ENCODE measurements around the gene STAT3.
"Not testable (repeated sequence)": the region's sequence is repeated elsewhere in the genome, so short reads cannot be mapped to it uniquely, and the experiment has no call there.

The STAT3 gene

DNA sequence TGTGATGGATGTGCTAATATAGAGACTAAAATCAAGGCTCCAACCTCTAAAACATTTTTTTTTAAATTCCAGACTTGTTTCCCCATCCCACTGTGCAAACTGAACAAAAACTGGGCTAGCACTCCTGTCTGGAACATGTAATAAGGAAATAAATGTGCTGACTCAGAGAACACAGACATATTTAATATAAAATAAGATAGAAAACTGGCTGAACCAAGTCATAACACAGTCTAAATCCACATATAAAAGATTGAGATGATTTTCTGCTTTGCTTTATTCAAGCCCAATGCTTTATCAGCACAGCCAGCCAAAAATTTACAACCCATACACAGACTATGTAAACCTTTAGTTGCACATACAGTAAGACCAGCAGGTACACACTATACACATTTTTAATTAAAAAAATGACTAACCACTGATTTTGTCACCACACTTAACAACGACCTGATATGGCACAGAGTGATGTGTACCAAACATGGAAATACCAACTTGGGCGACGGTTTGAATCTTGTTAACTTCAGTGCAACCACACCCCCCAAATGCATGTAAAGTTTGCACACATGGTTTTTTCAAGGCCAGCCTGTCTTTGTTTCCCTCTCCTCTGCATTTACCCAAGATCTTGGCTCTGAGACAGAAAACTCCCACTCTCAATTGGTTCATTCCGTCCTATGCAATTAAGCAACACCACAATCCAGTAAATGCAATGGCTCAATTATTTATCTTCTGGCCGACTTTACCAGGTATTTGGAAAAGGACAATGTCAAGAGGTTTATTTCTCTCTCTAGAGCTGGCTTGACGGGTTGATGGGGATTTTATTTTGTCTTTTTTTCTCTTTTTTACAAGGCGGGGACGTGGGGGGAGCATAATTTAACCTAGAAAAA, 1.2 kb downstream of the STAT3 start:
- DNase-seq (ENCODE audit: low read depth, low spot score): no peak

DNA sequence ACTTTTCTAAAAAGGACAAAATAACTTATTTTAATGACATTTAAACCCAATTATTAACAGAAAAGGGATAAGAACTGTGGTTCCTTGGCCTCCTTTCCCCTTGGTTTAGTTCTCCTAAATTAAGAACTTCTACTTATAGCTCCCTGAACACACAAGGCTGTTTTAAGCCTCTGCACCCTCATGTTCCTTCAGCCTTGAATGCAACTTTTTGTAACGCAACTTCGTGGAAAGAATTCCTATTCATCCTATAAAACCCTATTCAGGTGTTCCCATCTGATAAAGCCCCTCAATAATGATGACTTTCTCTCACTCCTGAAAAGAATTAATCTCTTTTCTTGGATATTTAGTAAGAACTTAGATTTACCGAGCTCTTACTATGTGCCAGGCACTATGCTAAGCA, 6.3 kb downstream of the STAT3 start:
- no peak for DNase-seq (ENCODE audit: low read depth, low spot score)

DNA sequence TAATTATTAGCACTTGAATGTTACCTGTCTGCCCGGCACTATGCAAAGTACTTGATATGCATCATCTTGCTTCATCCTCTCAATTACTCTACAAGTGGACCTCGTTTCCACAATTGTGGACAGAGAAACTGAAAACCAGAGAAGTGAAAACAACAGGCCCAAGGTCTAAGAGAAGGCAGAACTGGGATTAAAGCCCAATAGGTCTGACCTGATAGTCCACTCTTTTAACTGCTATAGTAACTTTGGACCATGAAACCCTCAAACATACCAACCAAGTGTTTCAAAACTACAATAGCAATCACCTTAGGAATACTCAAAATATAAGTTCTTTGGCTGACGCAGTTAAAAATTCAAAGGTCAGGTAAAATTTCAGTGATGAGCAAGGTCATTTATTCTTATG, 7.3 kb downstream of the STAT3 start:
- DNase-seq (ENCODE audit: low read depth, low spot score): no peak

DNA sequence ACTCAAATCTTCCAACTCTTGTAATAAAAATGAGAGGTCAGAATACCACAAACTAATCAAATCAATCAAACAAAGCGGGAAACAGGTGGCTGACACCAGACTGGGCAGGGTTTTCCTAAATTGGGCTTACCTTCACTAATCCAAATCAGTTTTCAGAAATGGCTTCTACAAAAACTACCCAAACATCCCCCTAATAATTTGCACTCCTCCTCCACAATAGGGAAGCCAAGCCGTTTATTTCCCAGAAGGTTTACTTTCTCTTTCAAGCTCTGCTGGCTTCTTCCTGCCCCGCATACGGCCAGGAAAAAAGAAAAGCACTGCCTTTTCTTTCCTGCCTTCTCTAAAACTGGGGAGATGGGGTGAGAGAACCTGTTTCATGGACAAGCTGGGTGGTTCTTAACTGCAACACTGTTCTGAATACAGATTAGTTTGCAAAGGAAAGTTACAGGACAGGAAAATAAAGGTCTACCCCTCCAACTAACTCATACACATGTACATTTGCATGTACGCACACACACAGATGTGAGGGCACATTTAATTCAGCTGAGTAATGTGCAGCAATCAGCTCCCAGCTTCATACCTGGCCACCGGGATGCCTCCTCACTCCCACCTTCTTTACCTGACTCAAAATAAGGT, 9.2 kb downstream of the STAT3 start:
- no peak for DNase-seq (ENCODE audit: low read depth, low spot score)

DNA sequence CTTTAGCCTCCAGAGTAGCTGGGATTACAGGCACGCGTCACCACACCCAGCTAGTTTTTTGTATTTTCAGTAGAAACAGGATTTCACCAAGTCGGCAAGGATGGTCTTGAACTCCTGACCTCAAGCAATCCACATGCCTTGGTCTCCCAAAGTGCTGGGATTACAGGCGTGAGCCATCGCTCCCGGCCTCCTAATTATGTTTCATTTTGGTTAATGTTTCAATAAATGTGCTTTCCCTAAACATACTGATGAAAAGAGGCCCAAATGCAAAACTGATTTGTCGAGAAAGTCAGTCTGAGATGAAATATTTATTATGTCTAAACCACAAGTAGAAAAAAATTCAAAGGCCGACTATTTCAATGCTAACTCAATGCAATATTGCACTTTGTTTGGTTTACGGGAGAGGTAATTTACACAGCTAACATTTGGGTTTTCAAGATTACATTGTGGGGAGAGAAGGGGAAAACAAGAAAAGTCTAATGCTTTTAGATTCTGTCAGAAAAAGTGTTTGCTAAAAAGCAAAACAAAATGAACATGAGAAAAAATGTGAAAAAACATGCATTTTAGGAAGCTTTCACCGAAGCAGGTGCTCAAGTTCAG, 9.8 kb downstream of the STAT3 start:
- DNase-seq (ENCODE audit: low read depth, low spot score): no peak

DNA sequence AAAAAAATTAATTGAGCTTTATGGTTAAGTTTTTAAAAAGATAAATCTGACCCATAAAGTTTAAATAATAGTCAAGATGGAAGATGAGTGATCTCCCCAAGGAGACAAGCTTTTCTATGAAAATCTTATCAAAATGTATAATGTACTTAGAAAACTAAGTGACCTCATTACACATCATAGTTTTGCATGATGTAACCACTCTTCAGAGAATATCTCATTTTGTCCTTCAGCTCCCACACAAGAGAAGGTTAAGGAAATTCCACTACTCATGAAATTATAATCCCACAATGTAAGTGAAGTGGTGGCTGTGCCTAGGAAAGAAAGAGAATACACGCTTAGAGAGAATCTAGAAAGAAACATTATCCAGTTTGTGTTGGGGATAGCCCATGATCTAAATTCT, 14.3 kb downstream of the STAT3 start:
- no peak for DNase-seq (ENCODE audit: low read depth, low spot score)

DNA sequence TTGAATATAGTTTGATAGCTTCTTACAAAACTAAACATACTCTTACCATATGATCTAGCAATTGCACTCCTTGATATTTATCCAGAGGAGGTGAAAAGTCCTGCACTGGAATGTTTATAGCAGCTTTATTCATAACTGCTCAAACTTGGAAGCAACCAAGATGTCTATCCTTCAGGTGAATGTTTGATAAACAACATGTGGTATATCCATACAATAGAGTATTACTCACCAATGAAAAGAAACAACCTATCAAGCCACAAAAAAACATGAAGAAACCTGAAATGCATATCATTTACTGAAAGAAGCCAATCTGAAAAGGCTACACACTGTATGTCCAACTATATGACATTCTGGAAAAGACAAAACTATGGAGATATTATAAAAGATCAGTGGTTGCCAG, 16.1 kb downstream of the STAT3 start:
- no peak for DNase-seq (ENCODE audit: low read depth, low spot score)

DNA sequence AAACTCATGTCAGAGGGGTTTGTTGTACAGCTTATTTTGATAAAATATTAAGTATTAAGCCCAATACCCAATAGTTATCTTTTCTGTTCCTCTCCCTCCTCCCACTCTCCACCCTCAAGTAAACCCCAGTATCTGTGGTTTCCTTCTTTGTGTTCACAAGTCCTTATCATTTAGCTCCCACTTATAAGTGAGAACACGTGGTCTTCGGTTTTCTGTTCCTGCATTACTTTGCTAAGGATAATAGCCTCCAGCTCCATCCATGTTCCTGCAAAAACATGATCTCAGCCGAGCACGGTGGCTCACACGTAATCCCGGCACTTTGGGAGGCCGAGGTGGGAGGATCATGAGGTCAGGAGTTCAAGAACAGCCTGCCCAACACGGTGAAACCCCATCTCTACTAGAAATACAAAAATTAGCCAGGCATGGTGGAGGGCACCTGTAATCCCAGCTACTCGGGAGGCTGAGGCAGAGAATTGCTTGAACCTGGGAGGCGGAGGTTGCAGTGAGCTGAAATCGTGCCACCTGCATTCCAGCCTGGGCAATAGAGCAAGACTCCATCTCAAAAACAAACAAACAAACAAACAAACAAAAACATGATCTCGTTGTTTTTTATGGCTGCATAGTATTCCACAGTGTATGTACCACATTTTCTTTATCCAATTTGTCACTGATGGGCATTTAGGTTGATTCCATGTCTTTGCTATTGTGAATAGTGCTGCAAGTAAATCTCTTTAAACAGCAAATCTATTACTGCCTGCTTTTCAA, 19.3 kb downstream of the STAT3 start:
- DNase-seq (ENCODE audit: low read depth, low spot score): not testable (repeated sequence)

DNA sequence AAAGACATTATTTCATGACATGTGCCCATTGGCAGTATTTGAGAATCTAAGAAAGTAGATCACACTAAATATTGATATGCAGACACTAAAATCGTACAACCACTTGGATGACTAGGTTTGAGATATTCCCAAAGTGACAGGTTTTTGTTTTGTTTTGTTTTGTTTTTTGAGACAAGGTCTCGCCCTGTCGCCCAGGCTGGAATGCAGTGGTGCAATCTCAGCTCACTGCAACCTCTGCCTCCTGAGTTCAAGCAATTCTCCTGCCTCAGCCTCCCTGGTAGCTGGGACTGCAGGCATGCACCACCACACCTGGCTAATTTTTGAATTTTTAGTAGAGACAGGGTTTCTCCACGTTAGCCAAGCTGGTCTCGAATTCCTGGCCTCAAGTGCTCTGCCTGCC, 19.9 kb downstream of the STAT3 start:
- DNase-seq (ENCODE audit: low read depth, low spot score): not testable (repeated sequence)

DNA sequence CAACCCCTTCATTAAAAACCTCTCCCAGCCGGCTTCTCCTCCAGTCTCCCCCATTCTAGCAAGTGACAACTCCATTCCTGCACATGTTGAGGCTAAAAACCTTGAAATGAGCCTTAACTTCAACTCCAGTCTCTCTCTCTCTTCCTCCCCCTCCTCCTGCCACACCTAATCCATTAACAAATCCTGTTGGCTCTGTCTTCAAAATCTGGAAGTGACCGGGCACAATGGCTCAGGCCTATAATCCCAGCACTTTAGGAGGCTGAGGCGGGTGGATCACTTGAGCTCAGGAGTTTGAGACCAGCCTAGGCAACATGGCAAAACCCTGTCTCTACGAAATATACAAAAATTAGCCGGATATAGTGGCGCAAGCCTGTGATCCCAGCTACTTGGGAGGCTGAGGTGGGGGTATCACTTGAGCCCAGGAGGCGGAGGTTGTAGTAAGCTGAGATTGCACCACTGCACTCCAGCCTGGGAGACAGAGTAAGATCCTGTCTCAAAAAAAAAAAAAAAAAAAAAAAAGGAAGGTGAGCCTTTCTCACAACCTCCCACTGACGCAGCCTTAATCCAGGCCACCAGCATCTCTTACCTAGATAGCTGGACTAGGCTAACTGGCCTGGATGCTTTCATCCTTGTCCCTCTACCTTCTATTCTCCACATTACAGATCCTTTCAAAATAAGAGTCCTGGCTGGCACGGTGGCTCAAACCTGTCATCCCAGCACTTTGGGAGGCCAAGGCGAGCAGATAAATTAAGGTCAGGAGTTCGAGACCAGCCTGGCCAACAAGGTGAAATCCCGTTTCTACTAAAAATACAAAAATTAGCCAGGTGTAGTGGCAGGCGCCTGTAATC, 21.8 kb downstream of the STAT3 start:
- not testable (repeated sequence) for DNase-seq (ENCODE audit: low read depth, low spot score)

DNA sequence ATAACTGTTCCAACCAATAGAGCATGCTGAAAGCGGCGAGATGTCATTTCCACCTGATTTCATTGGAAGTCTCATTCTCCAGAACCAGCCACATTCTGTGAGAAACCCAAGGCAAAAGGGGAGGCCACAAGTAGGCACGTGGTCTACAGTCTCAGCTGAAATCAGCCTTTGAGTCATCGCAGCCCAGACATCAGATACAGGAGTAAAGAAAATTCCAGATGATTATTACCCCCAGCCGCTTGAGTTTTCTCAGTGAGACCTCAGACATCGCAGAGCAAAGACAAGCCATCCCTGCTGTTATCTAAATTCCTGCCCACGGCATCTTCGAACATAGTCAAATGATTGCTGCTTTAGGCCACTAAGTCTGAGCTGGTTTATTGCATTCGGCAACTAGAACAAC, 23.1 kb downstream of the STAT3 start:
- DNase-seq (ENCODE audit: low read depth, low spot score): no peak

DNA sequence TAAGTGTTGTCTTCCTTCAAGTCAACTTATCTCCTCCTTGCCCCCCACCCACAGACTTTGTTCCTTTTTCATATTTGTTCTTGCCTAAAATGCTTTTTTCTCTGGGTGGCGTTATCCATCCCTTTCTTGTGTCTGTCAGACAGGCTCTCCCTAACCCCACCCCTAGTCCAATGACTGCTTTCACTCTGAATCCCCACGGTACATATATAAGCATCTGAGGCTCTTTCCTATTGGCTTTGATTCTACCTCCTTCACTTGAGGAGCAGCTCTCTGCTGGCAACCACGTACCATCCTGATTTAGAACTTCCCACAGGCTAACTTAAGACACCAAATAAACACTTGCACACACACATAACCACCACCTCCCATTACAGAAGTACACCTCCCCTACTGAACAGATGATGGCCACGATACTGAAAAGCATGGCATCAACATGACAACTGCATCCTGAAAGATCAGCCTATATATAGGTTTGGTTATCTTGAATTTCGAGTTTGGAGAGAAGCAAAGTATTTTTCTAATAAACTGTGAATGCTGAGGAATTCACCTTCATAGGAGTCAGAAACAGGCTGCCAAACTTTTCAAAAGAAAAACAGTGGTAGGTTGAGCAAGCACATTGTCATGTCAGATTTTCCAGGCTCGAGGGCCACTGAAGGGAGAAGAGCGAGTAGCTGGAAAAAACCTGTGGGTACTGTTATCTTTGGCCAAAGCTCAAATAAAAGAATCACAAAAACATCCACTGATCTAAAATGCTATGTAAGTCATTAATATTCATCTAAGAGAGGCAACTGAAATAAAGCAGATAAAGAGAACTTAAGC, 24.3 kb downstream of the STAT3 start:
- DNase-seq (ENCODE audit: low read depth, low spot score): no peak

DNA sequence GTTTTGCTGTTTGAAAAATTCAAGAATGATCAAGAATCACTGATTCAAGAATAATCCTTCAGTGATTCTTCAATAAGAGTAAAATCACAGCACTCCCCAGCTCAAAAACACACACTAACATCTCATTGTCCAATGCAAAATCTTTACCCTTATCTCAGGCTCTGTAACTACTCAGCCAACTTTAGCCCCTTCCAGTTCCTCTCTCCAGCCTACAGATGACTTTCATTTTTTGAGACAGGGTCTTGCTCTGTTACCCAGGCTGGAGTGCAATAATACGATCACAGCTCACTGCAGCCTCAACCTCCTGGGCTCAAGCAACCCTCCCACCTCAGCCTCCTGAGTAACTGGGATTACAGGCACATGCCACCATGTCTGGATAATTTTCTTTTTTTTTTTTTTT, 25.0 kb downstream of the STAT3 start:
- no peak for DNase-seq (ENCODE audit: low read depth, low spot score)

DNA sequence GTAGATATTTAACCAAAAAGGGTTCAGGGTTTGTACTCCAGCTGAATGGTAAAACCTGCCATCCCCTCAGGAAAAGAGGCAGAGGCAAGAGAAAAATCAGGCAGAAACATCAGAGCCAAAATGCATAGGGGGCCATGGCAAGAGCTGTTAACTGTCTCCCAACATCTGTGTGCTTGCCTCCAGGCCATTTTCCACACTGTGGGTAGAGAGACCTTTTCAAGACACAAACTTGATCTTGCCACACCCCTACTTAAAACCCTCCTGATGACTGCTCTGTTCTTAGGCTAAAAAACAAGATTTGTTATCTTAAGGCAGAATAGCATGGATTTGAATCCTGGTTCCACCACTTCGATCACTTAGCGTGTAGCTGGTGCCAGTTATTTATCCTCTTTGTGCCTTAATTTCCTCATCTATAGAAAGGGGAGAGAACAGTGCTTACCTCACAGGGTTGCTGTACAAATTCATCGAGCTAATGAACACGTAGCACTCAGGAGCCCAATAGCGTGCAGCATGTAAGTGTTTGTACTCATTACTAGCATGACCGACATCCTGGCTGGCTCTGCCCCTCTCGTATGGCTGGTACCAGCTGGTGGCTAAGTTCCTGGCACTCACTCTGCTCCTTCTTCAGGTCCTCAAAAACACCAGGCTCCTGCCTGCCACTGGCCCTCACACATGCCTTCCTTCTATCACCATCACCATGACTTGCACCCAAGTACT, 25.8 kb downstream of the STAT3 start:
- DNase-seq (ENCODE audit: low read depth, low spot score): no peak

DNA sequence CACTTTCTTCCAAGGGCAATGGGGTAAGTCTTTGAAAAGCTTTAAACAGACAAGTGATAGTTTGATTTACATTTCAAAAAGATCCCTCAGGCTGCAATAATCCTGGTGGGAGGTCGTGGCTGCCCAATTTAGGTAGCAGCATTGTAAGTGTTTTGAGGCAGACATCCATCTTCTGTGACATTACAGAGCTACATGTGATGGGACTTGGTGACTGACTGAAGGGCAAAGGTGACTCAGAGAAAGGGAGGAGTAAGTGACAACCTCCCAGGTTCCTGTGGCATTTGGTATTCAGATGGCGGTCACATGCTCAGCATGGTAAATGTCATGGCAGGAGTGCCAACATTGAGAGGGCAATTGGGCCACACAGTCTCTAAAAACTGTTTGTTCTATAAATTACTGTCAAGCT, 26.5 kb downstream of the STAT3 start:
- DNase-seq (ENCODE audit: low read depth, low spot score): no peak

DNA sequence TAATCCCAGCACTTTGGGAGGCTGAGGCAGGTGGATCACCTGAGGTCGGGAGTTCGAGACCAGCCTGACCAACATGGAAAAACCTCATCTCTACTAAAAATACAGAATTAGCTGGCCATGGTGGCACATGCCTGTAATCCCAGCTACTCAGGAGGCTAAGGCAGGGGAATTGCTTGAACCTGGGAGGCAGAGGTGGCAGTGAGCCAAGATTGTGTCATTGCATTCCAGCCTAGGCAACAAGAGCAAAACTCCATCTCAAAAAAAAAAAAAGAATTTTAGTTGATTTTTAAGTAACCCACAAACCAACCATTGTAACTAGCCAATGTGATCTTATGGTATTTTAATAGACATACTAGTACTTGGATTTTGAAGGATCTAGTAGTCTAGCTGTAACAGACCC, 27.9 kb downstream of the STAT3 start:
- DNase-seq (ENCODE audit: low read depth, low spot score): not testable (repeated sequence)

DNA sequence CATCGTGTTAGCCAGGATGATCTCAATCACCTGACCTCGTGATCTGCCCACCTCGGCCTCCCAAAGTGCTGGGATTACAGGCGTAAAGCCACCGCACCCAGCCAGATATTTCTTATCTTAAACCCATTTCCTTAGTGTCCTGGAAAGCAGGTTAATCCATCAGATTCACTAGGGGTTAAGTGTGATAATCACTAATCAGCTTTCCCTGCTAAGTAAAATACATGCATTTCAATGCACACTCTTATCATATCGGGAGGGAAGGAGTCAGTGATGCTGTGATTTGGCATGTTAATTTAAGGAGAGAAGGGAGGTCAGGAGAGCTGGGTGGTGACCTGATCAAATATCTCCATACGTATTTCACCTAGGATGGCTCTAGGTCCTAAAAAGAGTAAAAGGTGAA, 29.1 kb downstream of the STAT3 start:
- no peak for DNase-seq (ENCODE audit: low read depth, low spot score)

DNA sequence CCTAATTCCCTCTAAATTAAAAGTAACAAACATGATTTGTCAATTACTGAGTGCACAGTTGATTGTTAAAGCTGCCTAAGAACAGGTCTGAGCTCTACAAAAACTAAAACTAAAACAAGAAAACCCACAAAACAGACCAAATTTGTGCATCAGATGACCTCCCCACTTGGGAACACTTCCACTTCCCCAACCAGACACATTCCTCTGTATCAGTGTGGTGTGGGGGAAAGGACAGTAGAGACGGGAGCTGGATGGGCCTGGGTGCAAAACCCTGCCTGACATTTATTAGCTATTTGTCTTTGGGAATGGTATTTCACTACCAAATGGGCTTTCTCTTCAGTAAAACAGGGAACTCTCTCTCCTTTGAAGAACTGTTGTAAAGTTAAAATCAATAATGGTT, 29.8 kb downstream of the STAT3 start:
- no peak for DNase-seq (ENCODE audit: low read depth, low spot score)

DNA sequence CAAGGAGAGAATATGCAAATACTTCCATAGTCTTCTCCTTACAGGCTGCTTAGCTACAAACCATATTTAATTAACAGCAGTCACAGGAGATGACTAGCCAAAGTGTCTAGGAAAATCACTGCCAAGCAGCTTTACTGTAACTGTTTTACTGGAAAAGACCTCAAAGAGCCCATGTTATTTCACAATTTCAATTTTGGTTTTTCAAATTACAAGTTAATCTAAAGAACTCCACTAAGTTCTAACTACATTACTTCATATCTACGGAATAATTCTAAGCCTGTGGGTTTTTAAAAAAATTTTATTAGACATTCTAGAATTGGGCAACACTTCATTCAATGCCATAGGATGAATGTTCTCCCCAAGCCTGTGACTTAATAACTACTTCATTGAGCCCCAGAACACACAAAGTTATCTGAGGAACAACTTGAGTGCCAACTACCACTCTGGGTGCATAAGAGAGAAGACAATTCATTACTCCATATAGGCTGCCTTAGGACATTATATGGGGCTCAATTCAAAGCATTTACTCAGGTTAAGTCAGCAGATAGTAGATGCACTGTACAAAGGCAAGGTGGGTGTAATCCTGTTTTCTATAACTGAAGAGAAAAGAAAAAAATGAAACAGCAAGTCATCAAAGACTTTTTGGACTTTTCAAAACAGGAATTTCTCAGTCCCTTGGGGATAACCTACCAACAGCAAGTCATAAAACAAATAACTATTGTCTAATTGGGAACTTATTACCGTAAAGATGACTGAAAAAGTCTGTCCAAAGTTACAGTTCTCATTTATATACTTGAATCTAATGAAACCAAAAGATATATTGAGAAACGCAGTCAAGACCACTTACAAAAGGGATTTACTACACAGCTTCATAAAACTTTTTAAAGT, 33.0 kb downstream of the STAT3 start:
- no peak for DNase-seq (ENCODE audit: low read depth, low spot score)
